ENCODE data around the gene GNG7.

DNA sequence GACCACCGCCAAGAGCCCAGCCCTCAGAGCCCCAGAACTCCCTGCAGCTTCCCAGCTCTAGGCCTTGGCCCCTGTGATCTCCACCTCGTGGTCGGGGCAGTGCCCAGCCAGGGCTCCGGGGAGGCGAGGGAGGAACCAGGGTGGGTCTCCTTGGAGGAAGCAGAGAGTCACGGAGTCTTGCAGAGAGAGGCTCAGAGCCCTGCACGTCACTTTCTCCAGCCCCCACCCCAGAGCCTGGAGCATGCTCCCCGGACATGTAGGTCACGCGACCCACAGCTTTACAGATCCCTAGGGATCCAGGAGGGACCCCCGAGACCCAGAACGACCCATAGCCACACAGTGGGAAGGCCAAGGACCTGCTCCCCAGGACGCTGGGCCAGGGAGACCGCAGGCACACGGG, 214.7 kb downstream of the GNG7 start:
- TF ChIP-seq POLR2A (IDR thresholded peaks at IDR 0.05; ENCODE audit: low read depth, low read length) (no peak), POLR2AphosphoS5 (IDR thresholded peaks at IDR 0.05; ENCODE audit: low read depth, low read length) (no peak)

Data from GM12891 (cell line).